ENCODE measurements around the gene MINDY1. TPM values are rescaled to one million over a fixed set of nuclear protein-coding genes. Genes with fewer than 3 reads are reported as not detected.

Gene MINDY1
- total RNA-seq, 1 experiment from 2014 or later, result 15.8 TPM

- peaks cover 5% of the 10 kb centered on the region; the same call in 1 of the 2 replicates for H3K4me1 ChIP-seq (ENCODE audit: control insufficient read depth, insufficient read depth, low read length)
- no peaks in the 10 kb centered on the region for H3K36me3 ChIP-seq (ENCODE audit: control insufficient read depth, insufficient read depth, low read length)
- no peak for TF ChIP-seq TCF7L2 (IDR thresholded peaks at IDR 0.05; ENCODE audit: low read depth, low read length)
- TF ChIP-seq SIN3A (IDR thresholded peaks at IDR 0.05; ENCODE audit: borderline replicate concordance, insufficient read depth, low read depth, low read length), result no peak
- TF ChIP-seq POLR2AphosphoS5 (IDR thresholded peaks at IDR 0.05; ENCODE audit: low read depth, low read length), result no peak
- no peak for TF ChIP-seq CTCF (IDR thresholded peaks at IDR 0.05)
- TF ChIP-seq REST (IDR thresholded peaks at IDR 0.05; ENCODE audit: insufficient read depth in 1 of 2, low read depth in 2 of 2, low read length in 1 of 2), result no peak
- H3K27me3 ChIP-seq (ENCODE audit: control insufficient read depth, insufficient read depth, low read length), result no peaks in the 10 kb centered on the region
- in situ Hi-C loops (cut with HindIII; ENCODE audit: low pct_unique_long_range_greater_than_20kb, low sequenced_read_pairs) (no loop called here), intact Hi-C loops (cut with micrococcal nuclease; ENCODE audit: unreplicated experiment) (no loop called here)
- no peak overlapping the region for H3K4me3 ChIP-seq (ENCODE audit: low read depth in 2 of 2, low read length in 2 of 2)
- no peak overlapping the region for H3K27ac ChIP-seq (ENCODE audit: low read length)
- no peak for ATAC-seq
- no TSS peak for BruUV-seq (replicated peaks)
- H3K9me3 ChIP-seq (ENCODE audit: control insufficient read depth, insufficient read depth, low read depth, low read length), result no peaks in the 10 kb centered on the region
- CTCF ChIA-PET, result no interaction called here
- POLR2A ChIA-PET, result interaction anchor here (0.6 kb wide), 1 partner anchor 415 kb away, joined by 3 read pairs; no protein-coding TSS in a partner anchor
- DNase-seq (ENCODE audit: low read depth, low spot score), result no peak
These were observed 14.1 kb downstream of the MINDY1 start for GRCh38 chr1:150992626-150993025.

DNA sequence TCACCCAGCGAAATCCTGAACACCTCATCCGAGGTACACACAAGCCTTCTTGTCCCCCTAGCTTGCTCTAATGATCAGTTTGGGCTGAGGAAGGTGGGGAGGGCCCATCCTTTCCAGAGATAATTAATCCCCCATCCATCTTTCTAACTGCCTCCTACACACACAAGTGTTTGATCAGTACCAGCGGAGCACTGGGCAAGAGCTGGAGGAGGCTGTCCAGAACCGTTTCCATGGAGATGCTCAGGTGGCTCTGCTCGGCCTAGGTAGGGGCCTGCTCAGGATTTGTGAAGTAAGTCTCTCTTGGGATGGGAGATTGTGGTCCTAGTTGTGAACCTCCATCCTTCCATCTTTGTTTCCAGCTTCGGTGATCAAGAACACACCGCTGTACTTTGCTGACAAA is 18.8 kb downstream of the MINDY1 start:
- Histone ChIP-seq H3K9me3 (ENCODE audit: control insufficient read depth, insufficient read depth, low read depth, low read length) (no peaks in the 10 kb centered on the region), H3K36me3 (ENCODE audit: control insufficient read depth, insufficient read depth, low read length) (no peaks in the 10 kb centered on the region), H3K27me3 (ENCODE audit: control insufficient read depth, insufficient read depth, low read length) (no peaks in the 10 kb centered on the region), H3K4me1 (ENCODE audit: control insufficient read depth, insufficient read depth, low read length) (no peaks in the 10 kb centered on the region), H3K4me3 (ENCODE audit: low read depth in 2 of 2, low read length in 2 of 2) (no peak overlapping the region), H3K27ac (ENCODE audit: low read length) (no peak overlapping the region)
- no peak for TF ChIP-seq CTCF (IDR thresholded peaks at IDR 0.05)
- TF ChIP-seq TCF7L2 (IDR thresholded peaks at IDR 0.05; ENCODE audit: low read depth, low read length), result no peak
- TF ChIP-seq SIN3A (IDR thresholded peaks at IDR 0.05; ENCODE audit: borderline replicate concordance, insufficient read depth, low read depth, low read length), result no peak
- TF ChIP-seq REST (IDR thresholded peaks at IDR 0.05; ENCODE audit: insufficient read depth in 1 of 2, low read depth in 2 of 2, low read length in 1 of 2), result no peak
- TF ChIP-seq POLR2AphosphoS5 (IDR thresholded peaks at IDR 0.05; ENCODE audit: low read depth, low read length), result no peak
- intact Hi-C loops (cut with micrococcal nuclease; ENCODE audit: unreplicated experiment), result no loop called here
- in situ Hi-C loops (cut with HindIII; ENCODE audit: low pct_unique_long_range_greater_than_20kb, low sequenced_read_pairs), result no loop called here
- ATAC-seq (no peak), DNase-seq (ENCODE audit: low read depth, low spot score) (no peak)
- BruUV-seq (replicated peaks), result no TSS peak
- POLR2A ChIA-PET, result no interaction called here
- CTCF ChIA-PET, result no interaction called here
